GM19455 (cell line): ENCODE results near the gene GORASP1.

ENCODE experiments used
- ATAC-seq: cut with Tn5 transposase; IDR thresholded peaks from one replicate; pipeline ENCODE4 v1.9.1; 2021; ENCODE audit not compliant: unreplicated experiment

Gene GORASP1

DNA sequence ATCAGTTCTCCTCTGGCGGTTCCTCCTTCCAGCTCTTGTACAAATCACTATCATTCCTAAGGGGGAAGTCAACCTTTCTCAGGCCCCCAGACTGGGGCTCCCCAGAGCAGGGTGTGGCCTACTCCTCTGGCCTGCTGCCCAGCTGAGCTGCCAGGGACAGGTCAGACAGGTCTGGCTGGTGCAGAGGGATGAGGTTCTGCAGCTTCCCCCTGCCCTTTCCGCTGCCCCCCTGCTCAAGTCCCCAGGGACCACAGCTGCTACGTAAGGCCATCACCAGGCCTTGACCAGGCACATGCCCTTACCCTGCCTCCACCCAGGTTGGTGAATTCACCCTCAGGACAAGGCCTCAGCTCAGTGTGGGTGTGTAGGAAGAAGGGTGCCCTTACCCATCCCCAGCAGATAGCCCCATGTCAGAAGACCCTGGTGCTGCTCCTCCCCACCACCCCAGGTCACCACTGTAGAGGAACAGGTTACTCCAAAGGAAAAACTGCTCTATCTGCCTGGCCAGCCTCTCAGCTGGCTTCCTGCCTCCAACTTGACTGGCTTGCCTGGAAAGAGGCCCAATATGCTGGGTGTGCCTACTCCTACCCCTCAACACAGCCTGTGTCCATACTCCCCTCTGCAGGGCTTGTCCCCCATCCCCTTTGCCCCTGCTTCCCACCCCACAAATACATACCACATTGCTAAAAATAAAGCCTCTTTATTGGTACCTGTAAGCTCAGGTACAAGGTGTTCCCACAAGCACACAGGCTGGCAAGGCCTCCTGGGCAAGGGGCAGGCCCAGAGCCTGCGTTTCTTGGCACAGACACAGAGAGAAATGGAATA lies 34.0 kb upstream of the GORASP1 start:
- ATAC-seq: no peak

DNA sequence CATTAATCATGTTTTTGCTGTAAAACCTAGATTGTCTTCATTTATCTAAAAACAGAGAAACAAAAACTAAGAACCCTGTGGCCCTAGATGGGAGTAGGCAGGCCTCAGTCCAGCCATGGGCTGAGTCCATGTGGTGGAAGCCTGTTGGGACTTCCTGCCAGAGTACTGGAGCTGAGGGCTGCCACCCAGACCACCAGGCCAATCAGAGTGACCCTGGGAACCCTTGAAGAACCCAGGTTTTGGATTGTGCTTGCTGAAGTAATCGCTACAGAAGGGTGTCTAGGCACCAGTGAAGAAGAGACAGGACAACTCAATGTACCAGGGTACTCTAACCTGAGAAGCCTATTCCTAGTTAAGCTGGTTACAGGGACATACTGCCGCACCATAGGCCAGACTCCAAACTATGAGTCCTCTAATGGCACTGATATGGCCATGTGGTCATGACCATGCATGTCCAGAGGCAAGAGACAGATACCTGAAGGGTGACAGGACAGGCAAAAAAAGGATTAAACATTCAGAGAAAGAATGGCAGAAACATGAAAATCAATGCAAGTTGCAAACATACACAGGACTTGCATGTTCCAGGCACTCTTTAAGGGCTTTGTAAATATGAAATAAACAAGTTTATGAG lies 33.0 kb upstream of the GORASP1 start:
- ATAC-seq: no peak

DNA sequence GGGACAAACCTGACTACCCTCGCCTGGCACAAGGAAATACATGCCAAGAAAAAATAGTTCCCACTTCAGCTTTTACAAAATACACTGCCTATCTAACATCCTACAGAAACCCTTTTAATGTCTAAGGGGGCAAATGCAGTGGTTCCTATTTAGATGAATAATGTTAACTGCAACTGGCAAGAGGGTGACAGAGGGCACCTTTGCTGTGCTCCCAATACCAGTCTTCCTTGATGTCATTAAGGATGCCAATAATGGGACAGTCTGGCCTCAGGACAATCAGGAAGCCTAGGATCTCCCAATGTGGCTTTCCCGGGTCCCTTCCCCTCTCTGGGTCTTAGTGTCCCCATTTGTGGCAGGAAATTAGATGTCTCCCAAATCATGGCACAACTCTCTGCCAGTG lies 32.0 kb upstream of the GORASP1 start:
- no peak for ATAC-seq

DNA sequence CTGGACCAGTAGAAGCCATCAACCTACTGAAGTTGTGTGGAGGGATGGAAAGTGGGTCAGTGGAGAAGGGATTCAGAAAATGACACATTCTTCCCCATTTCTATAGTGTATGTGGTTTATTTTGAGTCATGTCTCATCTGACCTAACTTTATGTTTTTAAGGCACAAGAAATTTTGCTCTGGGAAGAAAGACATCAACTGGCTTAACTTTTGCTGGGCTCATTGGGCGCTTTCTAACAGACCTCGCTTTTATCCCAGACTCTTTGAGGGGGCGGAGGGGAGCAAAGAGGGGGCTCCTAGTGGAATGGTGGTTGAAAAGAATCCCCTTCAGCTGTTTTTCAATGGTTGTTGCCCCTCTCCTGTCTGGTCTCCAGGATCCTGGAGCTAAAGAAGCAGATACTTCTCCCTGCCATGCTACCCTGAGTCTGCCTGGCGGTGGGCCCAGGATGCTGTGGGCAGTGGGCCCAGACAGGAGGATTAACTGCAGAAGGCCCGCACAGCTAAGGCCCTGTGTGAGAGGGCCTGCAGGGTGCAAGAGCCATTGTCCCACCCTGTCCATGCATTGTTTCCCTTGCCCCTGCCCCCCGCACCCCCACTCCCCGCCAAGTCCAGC lies 31.5 kb upstream of the GORASP1 start:
- no peak for ATAC-seq

DNA sequence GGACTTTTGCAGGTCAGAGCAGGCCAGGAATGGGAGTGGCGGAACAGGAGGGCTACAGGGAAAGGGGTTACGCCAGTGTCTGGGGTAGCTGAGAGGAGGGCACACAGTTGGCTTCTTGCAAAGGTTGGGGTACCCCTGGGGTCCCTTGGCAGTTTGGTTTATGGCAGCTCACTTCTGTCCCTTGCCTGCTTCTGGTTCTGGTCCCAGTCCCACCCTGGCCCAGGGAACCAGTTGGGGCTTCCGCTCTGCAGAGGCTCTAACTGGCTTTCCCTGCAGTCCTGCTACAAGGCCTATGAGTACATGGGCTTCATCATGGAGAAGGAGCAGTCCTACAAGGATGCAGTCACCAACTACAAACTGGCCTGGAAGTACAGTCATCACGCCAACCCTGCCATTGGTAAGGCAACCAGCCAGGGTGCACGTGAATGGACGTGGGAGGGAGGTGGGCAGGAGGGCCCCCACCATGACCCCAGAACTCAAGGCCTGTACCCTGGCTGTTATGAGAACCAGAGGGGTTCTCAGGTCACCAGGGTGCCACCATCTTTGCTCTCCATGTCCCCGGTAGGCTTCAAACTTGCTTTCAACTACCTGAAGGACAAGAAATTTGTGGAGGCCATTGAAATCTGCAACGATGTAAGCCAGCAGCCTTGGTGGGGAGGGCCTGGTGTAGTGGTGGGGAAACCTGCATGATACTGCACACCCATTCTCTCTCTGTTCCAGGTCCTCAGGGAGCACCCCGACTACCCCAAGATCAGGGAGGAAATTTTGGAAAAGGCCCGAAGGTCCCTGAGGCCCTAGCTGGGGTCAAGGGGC lies 30.8 kb upstream of the GORASP1 start:
- no peak for ATAC-seq

DNA sequence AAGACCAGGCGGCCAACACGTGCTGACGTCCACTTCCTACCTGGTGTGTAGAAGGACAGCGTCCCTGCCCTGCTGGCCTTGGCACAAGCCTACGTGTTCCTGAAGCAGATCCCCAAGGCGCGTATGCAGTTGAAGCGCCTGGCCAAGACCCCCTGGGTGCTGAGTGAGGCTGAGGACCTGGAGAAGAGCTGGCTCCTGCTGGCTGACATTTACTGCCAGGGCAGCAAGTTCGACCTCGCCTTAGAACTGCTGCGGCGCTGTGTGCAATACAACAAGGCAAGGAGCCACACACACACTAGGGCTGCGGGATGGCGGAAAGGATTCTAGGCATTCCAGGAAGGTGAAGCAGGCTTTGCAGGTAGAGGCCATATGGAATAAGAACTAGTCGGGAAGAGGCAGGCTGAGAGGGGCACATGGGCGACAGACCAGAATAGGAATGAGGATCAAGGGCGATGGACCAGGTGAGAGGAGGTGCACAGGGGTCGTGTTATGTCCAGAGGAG lies 30.1 kb upstream of the GORASP1 start:
- ATAC-seq: no peak

DNA sequence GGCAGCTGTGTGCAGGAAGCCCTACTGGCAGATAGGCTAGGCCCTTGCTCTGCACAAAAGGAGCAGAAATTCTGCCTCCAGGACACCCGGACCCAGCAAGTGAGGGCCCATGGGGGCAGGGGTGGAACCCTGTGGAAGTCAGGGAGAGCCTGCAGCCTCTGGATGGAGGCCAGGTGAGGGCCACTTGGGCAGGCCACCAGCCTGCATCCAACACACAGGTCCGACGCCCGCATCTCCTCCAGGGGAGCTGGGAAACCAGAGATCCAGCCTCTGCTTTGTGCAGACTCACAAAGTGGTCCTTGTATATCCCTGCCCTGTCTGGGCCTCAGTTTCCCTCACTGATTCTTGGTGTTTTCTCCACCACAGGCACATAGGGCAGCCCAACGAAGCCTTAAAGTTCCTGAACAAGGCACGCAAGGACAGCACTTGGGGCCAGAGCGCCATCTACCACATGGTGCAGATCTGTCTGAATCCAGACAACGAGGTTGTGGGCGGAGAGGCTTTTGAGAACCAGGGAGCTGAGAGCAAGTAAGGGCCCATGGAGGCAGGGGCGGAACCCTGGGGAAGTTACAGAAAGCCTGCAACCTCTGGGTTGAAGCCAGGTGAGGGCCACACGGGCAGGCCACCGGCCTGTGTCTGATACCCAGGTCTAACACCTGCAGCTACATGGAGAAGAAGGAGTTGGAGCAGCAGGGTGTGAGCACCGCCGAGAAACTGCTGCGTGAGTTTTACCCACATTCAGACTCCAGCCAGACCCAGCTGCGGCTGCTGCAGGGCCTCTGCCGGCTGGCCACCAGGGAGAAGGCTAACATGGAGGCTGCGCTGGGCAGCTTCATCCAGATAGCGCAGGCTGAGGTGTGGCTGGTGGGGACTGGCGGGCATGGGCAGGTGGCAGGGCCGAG lies 29.4 kb upstream of the GORASP1 start:
- ATAC-seq: no peak

DNA sequence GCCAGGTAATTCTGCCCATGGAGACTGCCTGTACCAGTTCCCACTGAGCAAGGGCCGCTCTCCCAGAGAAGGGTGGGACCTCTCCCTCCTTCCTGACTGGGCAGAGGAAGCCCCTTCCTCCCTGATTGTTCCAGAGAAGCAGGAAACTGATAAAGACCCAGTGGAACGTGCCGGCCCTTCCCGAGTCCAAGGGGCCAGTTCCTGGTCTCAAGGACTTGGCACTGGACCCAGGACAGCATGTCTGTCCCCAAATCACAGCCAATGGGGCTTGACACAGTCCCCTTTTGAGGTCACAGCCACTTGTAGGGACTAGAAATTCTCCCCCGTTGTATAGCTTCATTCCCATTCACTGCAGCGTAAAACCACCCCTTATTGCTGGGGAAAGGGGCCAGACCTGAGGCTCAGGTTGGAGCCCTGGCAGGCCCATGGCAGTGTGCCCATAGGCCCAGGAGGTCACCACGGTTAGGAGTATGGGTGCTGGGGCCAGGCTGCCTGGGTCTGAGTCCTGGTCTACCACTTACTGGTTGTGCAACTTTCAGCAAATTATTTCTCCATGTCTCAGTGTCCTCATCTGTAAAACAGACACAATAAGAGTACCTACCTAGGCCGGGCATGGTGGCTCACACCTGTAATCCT lies 27.9 kb upstream of the GORASP1 start:
- no peak for ATAC-seq

DNA sequence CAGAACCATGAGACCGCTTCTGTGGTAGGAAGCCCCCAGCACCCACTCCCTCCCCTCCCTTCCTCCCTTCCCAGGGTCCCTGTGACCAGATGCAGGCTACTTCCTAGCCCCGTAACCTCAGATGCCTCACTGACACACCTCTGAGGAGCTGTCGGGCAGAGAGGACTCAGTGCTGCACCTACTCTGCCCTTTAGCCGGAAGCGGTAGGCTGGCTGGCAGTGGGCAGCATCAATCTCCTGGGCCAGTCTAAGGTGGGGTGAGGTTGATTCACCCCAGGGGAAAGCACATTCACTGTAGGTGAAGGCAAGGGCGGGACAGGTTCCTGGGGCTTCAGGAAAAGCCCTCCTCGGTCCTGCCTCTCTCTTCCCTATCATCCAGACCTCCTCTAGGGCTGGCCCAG lies 26.9 kb upstream of the GORASP1 start:
- no peak for ATAC-seq

DNA sequence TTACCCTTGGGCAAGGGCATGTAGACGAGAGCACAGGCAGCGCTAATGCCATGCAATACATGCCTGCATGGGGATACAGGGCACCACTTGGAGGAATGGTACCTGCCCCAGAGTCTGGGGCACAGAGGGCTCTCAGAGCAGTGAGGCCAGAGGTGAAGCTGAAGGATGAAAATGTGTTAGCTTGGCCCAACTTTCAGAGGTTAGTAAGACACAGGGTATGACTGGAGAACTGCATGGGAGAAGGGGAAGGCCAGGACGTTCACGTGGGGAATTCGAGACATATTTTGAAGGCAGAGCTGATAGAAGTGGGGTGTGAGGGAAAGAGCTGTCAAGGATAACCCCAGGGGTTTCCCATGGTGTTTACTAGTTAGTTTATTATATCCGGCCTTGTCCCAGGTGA lies 26.4 kb upstream of the GORASP1 start:
- ATAC-seq: no peak

DNA sequence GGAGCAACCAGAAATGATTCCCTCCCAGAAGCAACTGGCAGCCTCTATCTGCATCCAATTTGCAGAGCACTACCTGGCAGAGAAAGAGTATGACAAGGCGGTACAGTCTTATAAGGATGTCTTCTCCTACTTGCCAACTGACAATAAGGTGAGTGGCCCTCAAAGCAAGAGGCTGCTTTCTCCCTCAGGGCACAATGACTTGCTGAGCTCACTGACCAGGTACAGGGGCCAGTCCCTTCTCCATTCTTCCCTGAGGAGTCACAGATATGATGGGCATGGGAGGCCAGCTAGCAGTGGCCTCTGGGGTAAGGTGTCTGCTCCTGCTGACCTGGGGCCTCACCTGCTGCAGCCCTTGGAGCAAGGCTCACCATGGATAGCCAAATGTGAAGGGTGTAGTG lies 25.7 kb upstream of the GORASP1 start:
- ATAC-seq: no peak

DNA sequence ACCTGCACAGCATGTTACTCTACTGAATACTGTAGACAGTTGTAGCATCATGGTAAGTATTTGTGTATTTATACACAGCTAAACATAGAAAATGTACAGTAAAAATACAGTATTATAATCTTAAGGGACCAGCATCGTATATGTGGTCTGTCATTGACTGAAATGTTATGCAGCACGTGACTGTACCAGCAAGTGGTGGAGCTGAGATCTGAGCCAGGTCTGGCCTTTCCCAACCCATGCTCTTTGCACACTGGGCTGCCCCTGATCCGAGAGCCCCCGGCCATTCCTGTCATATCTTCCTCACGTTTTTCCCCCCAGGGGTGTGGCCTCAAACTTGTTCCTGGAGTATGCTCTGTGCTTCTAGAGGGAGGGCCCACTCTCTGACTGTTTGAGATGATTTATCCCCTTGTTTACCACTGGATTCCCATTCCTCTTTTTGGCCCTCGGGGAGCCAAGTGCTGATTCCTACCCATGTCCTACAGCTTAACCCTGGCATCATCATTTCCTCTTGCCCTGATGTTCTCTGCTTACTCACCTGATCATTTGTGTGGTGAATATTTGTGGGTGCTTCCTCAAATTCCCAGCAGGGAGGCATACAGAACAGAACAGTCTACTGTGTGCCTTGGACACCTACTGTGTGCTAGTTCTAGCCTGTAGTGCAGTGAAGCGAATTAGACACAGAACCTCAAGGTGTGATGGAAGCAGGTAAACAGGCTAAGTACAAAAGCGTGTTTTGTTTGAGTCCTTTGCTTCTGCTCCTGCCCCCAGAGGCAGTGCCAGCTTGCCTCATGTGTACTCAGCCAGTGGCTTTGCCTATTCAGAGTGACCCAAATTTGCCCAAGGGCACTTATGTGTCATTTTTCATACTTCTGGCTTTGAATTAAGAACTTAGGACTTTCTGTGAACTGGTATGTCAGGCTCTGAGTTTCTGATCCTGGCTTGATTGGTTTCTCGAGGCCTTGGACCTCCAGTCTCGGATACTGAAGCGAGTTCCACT lies 25.0 kb upstream of the GORASP1 start:
- no peak for ATAC-seq

DNA sequence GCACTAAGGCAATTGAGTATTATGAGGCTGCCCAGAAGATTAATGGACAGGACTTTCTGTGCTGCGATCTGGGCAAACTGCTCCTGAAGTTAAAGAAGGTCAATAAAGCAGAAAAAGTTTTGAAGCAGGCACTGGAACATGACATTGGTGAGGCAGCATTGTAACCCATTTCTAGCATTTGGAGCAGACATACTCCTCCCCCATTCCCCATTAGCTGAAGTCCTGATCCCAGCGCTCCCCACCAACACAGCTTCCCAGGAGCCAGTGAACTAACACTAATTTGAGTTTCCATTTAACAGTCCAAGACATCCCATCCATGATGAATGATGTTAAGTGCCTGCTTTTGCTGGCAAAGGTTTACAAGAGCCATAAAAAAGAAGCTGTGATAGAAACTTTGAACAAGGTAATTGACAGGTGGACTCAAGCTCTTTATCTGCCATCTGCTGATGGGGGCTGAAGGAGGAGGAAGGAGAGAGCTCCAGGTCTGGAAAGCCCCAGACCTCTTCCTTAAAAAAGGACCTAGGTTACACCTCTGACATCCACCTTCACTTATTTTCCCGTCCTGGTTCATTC lies 23.4 kb upstream of the GORASP1 start:
- ATAC-seq: no peak

DNA sequence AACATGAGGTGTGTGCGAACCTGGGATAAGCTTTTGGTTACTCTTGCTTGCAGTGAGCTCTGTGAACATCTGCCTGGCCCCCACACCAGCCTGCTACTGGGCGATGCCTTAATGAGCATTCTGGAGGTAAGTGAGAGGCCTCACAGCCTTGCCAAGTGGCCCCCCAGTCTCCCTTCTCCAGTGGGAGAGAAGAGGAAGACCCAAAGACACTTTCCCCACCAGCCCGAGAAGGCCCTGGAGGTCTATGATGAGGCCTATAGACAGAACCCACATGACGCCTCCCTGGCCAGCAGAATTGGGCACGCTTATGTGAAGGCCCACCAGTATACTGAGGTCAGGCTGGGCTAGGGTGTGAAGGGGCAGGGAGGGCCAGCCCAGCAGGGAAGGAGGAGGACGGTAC lies 22.6 kb upstream of the GORASP1 start:
- ATAC-seq: no peak

DNA sequence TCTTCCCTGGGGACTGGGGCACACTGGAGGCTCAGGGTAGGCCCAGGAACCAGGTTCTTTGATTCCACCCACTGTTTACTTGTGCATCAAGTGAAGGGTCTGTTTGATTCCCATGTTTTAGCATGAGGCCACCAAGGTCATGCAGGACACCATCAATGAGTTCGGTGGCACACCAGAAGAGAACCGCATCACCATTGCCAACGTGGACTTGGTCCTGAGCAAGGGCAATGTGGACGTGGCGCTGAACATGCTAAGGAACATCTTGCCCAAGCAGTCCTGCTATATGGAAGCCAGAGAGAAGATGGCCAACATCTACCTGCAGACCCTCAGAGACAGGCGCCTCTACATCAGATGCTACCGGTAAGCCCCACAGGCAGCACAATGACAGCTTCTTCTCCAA lies 21.5 kb upstream of the GORASP1 start:
- no peak for ATAC-seq

DNA sequence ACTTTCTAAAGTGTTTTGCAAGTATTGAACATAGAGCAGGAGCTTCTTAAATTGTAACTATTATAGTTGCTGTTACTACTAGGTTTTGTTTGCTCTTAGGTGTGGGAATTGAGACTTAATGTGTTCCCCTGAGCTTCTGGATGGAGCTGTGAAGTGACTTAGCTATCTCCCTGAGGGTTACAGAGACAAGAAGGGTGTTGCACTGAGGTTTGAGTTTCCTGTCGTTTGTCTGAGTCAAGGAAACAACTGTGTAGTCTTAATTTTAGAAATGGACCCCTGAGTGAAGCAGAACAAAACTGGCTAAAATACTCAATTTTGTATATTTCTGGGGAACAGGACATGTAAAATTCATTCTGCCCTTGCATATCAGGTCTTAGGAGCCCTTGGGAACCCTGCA lies 20.5 kb upstream of the GORASP1 start:
- ATAC-seq: no peak

DNA sequence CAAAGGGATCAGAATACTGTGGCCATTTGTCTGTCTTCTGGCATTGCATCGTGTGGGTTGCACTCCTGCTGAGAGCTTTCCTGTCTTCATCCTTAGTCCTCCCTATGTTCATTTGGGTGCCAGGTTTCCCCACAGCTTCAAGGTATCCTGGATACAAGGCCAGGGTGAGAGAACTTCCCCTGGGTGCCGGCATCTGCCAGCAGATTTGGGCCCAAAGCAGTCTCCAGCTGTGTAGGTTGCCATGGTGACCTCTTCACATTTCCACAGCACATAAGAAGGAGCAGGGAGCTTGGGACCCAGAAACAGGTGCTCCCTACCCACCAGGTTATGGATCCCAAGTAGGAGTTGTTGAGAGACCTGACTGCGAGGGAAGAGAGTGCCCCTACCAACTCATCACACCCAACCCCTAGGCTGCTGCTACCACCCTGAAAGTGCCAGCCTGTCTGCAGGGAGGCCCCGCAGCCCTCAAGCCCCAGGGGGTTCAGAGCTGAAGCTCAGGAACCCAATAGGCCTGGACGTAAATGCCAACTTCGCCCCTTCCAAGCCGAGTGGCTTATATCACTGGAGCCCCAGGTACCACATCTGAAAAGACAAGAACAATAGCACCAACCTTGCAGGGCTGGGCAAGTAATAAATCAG lies 20.0 kb upstream of the GORASP1 start:
- ATAC-seq: no peak
